Endothelial cell (in vitro differentiated cells): Measurements from ENCODE around the gene PLCL2. TPM values are rescaled to one million over a fixed set of nuclear protein-coding genes. Genes with fewer than 3 reads are reported as not detected.

Source experiments
- DNase-seq: peaks from one replicate; pipeline ENCODE4 v3.0.0; 2021; ENCODE audit warnings: low spot score
- H3K27ac Mint-ChIP-seq: one replicate; pipeline ENCODE4 v1.8.0; 2021; ENCODE audit warnings: mixed read lengths, inconsistent platforms; ENCODE audit not compliant: unreplicated experiment
- H3K27me3 Mint-ChIP-seq: one replicate; pipeline ENCODE4 v1.8.0; 2021; ENCODE audit warnings: mild to moderate bottlenecking, moderate library complexity, mixed read lengths, inconsistent platforms; ENCODE audit not compliant: unreplicated experiment
- H3K36me3 Mint-ChIP-seq: one replicate; pipeline ENCODE4 v1.8.0; 2021; ENCODE audit warnings: mild to moderate bottlenecking, low read depth, mixed read lengths, inconsistent platforms; ENCODE audit not compliant: unreplicated experiment
- H3K4me1 Mint-ChIP-seq: one replicate; pipeline ENCODE4 v1.8.0; 2021; ENCODE audit warnings: mild to moderate bottlenecking, mixed read lengths, inconsistent platforms; ENCODE audit not compliant: unreplicated experiment
- H3K4me3 Mint-ChIP-seq: one replicate; pipeline ENCODE4 v1.8.0; 2021; ENCODE audit warnings: mild to moderate bottlenecking, mixed read lengths, inconsistent platforms; ENCODE audit not compliant: unreplicated experiment
- H3K9me3 Mint-ChIP-seq: one replicate; pipeline ENCODE4 v1.8.0; 2021; ENCODE audit warnings: mixed read lengths, inconsistent platforms; ENCODE audit not compliant: unreplicated experiment
- total RNA-seq: library from RNA; stranded (reverse); fragmentation: NEBNext Ultra II Directional; extraction: Animal tissue kit (Norgen Biotek cat#: 25700); gene quantifications from one replicate; pipeline ENCODE4 v1.2.1, GENCODE V29; 2021; ENCODE audit not compliant: unreplicated experiment
- TF ChIP-seq, protein P1 (sequence below): fragments of 200-600 bp; sonication (generic); IDR thresholded peaks from one replicate; pipeline ENCODE4 v1.5.0; 2021; ENCODE audit warnings: antibody characterized with exemption; ENCODE audit not compliant: unreplicated experiment

The PLCL2 gene
- total RNA-seq, 1 donor from 2014 or later: 18.8 TPM

DNA sequence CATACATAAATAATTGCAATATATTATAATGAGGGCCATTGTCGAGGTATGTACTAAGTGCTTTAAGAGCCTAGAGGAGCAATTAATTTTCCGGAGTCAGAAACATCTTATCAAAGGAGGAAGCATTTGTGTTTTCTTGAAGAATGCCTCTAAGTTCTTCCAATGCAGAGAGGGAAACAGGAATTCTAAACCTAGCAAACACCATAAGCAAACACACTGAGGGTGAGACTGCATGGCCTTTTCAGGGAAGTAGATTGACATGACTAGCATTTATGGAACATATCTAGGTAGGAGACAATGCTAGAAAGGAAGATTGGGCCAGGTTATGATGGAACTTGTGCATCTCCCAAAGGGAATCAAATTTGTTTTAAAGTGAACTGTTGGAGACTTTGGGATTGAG, 7.2 kb upstream of the PLCL2 start:
- no peak for DNase-seq
- Mint-ChIP-seq H3K36me3 (no peaks in the 10 kb centered on the region), H3K9me3 (no peaks in the 10 kb centered on the region), H3K4me1 (no peaks in the 10 kb centered on the region), H3K27me3 (no peaks in the 10 kb centered on the region), H3K27ac (no peak overlapping the region), H3K4me3 (no peak overlapping the region)
- TF ChIP-seq, protein P1, sequence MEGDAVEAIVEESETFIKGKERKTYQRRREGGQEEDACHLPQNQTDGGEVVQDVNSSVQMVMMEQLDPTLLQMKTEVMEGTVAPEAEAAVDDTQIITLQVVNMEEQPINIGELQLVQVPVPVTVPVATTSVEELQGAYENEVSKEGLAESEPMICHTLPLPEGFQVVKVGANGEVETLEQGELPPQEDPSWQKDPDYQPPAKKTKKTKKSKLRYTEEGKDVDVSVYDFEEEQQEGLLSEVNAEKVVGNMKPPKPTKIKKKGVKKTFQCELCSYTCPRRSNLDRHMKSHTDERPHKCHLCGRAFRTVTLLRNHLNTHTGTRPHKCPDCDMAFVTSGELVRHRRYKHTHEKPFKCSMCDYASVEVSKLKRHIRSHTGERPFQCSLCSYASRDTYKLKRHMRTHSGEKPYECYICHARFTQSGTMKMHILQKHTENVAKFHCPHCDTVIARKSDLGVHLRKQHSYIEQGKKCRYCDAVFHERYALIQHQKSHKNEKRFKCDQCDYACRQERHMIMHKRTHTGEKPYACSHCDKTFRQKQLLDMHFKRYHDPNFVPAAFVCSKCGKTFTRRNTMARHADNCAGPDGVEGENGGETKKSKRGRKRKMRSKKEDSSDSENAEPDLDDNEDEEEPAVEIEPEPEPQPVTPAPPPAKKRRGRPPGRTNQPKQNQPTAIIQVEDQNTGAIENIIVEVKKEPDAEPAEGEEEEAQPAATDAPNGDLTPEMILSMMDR: no peak

DNA sequence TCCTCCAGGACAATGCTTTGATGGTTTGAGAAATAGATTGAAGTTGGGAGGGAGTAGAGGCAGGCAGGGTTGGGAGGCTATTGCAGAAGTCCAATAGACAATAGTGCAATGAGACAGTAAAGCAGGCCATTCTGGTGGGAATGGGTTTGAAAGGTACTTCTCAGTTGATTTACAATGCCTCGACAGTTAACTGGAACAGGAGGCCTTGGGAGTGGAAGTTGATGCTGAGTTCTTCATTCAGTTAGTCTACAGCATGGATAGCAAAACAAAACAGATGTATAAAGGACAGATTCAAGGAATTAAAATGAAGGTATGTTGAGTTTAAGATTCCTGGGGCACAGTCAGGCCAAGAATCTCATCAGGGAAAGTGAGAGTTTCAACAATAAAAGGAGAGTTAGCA, 6.8 kb upstream of the PLCL2 start:
- H3K4me1 Mint-ChIP-seq: no peaks in the 10 kb centered on the region
- H3K36me3 Mint-ChIP-seq: peaks cover 3% of the 10 kb centered on the region
- H3K9me3 Mint-ChIP-seq: no peaks in the 10 kb centered on the region
- DNase-seq: no peak
- TF ChIP-seq, protein P1: no peak
- H3K27ac Mint-ChIP-seq: no peak overlapping the region
- H3K4me3 Mint-ChIP-seq: no peak overlapping the region
- H3K27me3 Mint-ChIP-seq: no peaks in the 10 kb centered on the region

DNA sequence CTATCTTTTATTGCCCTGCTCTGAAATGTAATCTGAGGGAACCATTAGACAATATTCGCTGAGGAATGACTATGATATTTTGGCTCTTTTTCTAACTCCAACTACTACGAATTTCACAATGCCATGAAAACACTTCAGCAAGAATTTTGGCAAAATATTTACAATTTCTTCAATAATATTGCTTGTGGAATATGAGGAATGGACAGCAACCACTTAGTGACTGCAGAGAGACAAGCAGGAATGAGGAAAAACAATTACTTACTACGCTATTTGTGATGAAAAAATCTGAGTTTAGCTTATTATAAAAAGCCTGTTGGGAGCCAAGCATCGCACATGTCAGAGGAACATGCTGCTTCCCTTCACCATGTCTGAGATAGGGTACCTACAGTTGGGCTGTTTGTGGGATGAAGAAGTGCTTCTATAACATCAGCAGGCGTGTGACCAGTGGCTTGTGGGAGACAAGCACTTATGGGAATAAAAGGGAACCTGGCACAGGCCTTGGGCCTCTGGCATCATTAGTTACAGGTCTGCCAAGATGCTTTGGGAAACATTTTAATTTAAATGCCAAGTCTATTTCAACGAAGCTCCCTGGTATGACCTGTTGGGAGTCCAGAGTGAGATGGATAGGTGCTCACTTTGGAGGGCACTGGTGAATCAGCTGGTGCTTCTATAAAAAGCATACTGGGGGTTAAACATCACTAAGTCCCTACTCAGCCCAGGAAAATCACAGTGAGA, 2.7 kb upstream of the PLCL2 start:
- no peaks in the 10 kb centered on the region for H3K9me3 Mint-ChIP-seq
- peaks cover 11% of the 10 kb centered on the region for H3K4me1 Mint-ChIP-seq
- TF ChIP-seq, protein P1: no peak
- H3K4me3 Mint-ChIP-seq: no peak overlapping the region
- H3K27me3 Mint-ChIP-seq: peaks cover 12% of the 10 kb centered on the region
- DNase-seq: no peak
- no peak overlapping the region for H3K27ac Mint-ChIP-seq
- peaks cover 4% of the 10 kb centered on the region for H3K36me3 Mint-ChIP-seq

DNA sequence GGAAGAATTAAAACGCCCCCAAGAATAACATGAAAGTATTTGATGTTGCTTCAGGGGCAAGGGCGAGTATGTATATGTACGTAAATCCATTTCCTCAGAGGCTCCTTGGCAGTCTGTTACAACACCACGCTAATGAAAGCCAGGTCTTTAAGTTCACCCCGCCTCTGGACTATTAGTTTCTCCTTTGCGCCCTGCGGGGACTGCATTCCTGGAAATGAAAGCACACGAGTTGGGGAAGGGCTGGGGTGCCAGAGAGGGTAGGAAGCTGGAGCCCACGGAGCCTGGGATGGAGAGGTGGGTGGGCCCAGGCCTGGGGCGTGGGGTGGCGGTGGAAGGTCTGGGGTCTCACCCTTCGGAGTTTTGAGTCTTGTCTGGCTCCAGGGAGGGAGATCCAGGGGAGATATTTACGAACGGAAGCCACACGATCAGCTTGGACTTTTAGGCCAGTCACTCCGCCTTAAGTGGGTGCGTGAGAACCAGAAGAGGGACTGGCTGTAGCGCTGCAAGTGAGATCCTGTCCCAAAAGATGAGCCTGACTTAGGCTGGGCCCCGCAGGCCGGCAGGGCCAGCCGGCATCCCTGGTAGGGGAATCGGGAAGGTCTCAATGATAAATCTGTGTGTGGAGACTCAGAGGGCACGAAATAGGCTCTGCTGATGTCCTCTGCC, 1.6 kb upstream of the PLCL2 start:
- Mint-ChIP-seq H3K9me3 (no peaks in the 10 kb centered on the region), H3K4me1 (peaks cover 11% of the 10 kb centered on the region), H3K27ac (peak overlapping the region; percentile 14), H3K4me3 (peak overlapping the region; percentile 82), H3K36me3 (peaks cover 4% of the 10 kb centered on the region), H3K27me3 (peaks cover 12% of the 10 kb centered on the region)
- TF ChIP-seq, protein P1: no peak
- DNase-seq: no peak

DNA sequence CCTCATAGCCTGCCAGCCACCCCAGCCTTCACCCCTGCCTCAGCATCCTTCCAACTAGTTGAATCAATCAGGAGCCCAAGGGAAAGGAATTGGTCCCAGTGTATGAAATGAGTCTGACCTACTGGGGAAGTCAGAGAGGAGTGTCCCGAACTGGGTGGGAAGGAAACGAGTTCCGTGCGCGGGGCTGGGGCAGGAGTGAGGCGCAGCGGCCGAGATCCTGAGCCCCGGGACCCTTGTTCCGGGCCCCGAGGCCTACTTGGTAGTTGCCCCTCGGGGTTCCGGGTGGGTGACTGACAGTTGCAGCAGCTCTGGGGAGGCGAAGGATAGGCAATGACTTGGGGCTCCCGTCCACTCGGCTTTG, 1.1 kb upstream of the PLCL2 start:
- no peak for DNase-seq
- Mint-ChIP-seq H3K27me3 (peaks cover 12% of the 10 kb centered on the region), H3K4me3 (peak overlapping the region; percentile 82), H3K4me1 (peaks cover 11% of the 10 kb centered on the region), H3K36me3 (peaks cover 4% of the 10 kb centered on the region), H3K27ac (no peak overlapping the region), H3K9me3 (no peaks in the 10 kb centered on the region)
- TF ChIP-seq, protein P1: no peak
